Neural cell (in vitro differentiated cells): ENCODE measurements around the gene GNRH2. TPM values are rescaled to one million over a fixed set of nuclear protein-coding genes. Genes with fewer than 3 reads are reported as not detected.

Experiments used
- H2AFZ ChIP-seq: fragments of 200-600, 300-800 bp; sonication (generic), shearing (Covaris generic); 2 replicates; pipeline ENCODE4 v1.6.0; 2014; ENCODE audit warnings: low read depth, mild to moderate bottlenecking, antibody characterized with exemption, low read length, moderate library complexity
- H3F3A ChIP-seq: fragments of 200-600 bp; shearing (Covaris generic); 2 replicates; pipeline ENCODE4 v1.6.1; 2016; ENCODE audit warnings: mild to moderate bottlenecking, moderate library complexity, mixed read lengths, antibody characterized with exemption, low read length; ENCODE audit not compliant: insufficient read depth, poor library complexity, severe bottlenecking
- H3K27ac ChIP-seq: fragments of 200-600, 300-800 bp; sonication (generic), shearing (Covaris generic); 2 replicates; pipeline ENCODE4 v1.5.1; 2014; ENCODE audit warnings: mild to moderate bottlenecking, low read length, moderate library complexity
- H3K27me3 ChIP-seq: fragments of 300-800, 200-600 bp; sonication (generic), shearing (Covaris generic); 2 replicates; pipeline ENCODE4 v1.6.0; 2014; ENCODE audit warnings: mild to moderate bottlenecking, low read depth, low read length, moderate library complexity; ENCODE audit not compliant: insufficient read depth
- H3K36me3 ChIP-seq: fragments of 300-800, 200-600 bp; sonication (generic), shearing (Covaris generic); 2 replicates; pipeline ENCODE4 v1.5.1; 2014; ENCODE audit warnings: mild to moderate bottlenecking, antibody characterized with exemption, low read length, moderate library complexity; ENCODE audit not compliant: insufficient read depth
- H3K4me2 ChIP-seq: fragments of 300-800, 200-600 bp; sonication (generic), shearing (Covaris generic); 2 replicates; pipeline ENCODE4 v1.6.0; 2014; ENCODE audit warnings: mild to moderate bottlenecking, low read length
- H3K4me3 ChIP-seq: fragments of 300-800, 200-600 bp; sonication (generic), shearing (Covaris generic); 2 replicates; pipeline ENCODE4 v1.5.1; 2014; ENCODE audit warnings: mild to moderate bottlenecking, low read length, moderate library complexity
- H3K79me2 ChIP-seq: fragments of 200-600 bp; shearing (Covaris generic); replicated peaks from 2 replicates; pipeline ENCODE4 v1.6.0; 2014; ENCODE audit warnings: mild to moderate bottlenecking, low read length, moderate library complexity; ENCODE audit not compliant: insufficient read depth
- H3K9ac ChIP-seq: fragments of 300-800, 200-600 bp; sonication (generic), shearing (Covaris generic); 2 replicates; pipeline ENCODE4 v1.6.1; 2016; ENCODE audit warnings: mild to moderate bottlenecking, low read length, mixed read lengths
- H3K9me2 ChIP-seq: fragments of 200-600 bp; shearing (Covaris generic); 2 replicates; pipeline ENCODE4 v1.6.1; 2016; ENCODE audit warnings: mild to moderate bottlenecking, low read length, mixed read lengths; ENCODE audit not compliant: insufficient read depth
- H3K9me3 ChIP-seq: fragments of 200-600, 300-800 bp; sonication (generic), shearing (Covaris generic); 2 replicates; pipeline ENCODE4 v1.6.1; 2016; ENCODE audit warnings: mild to moderate bottlenecking, mixed run types, low read length, moderate library complexity, mixed read lengths
- H4K20me1 ChIP-seq: fragments of 200-600 bp; shearing (Covaris generic); 2 replicates; pipeline ENCODE4 v1.6.1; 2016; ENCODE audit warnings: mild to moderate bottlenecking, mixed run types; ENCODE audit not compliant: insufficient read depth
- CTCF ChIP-seq: fragments of 450-650 bp; IDR thresholded peaks from 2 replicates; pipeline ENCODE4 v1.5.1; 2014; ENCODE audit warnings: antibody characterized with exemption, mild to moderate bottlenecking, moderate library complexity; ENCODE audit not compliant: poor library complexity, severe bottlenecking
- EP300 ChIP-seq: fragments of 450-650 bp; conservative IDR thresholded peaks from 2 replicates; pipeline ENCODE4 v1.6.1; 2014; ENCODE audit warnings: antibody characterized with exemption, mild to moderate bottlenecking, moderate library complexity; ENCODE audit not compliant: poor library complexity, severe bottlenecking
- EZH2 ChIP-seq: fragments of 200-600, 300-800 bp; shearing (Covaris generic), sonication (generic); IDR thresholded peaks from 2 replicates; pipeline ENCODE4 v1.6.1; 2014; ENCODE audit warnings: antibody characterized with exemption, low read length, borderline replicate concordance, mild to moderate bottlenecking; ENCODE audit not compliant: insufficient read depth, poor library complexity, severe bottlenecking
- MXI1 ChIP-seq: fragments of 450-650 bp; conservative IDR thresholded peaks from 2 replicates; pipeline ENCODE4 v1.6.1; 2014; ENCODE audit warnings: antibody characterized with exemption, mild to moderate bottlenecking; ENCODE audit not compliant: poor library complexity, severe bottlenecking
- POLR2AphosphoS5 ChIP-seq: IDR thresholded peaks from 2 replicates; pipeline ENCODE4 v1.6.1; 2012
- RAD21 ChIP-seq: fragments of 450-650 bp; conservative IDR thresholded peaks from 2 replicates; pipeline ENCODE4 v1.6.1; 2014; ENCODE audit warnings: antibody characterized with exemption, mild to moderate bottlenecking, moderate library complexity
- SMC3 ChIP-seq: fragments of 450-650 bp; conservative IDR thresholded peaks from 2 replicates; pipeline ENCODE4 v1.6.1; 2014; ENCODE audit warnings: antibody characterized with exemption, mild to moderate bottlenecking, moderate library complexity; ENCODE audit not compliant: poor library complexity
- TAF1 ChIP-seq: IDR thresholded peaks from 2 replicates; pipeline ENCODE4 v1.6.1; 2012; ENCODE audit warnings: low read depth
- polyA plus RNA-seq: library from polyadenylated mRNA; depleted of rRNA; stranded (reverse); fragments of >200 nt; gene quantifications from 2 replicates; pipeline ENCODE4 v1.2.3, GENCODE V29; 2014
- TF ChIP-seq, protein P1 (sequence below): IDR thresholded peaks from 2 replicates; pipeline ENCODE4 v1.6.1; 2012; ENCODE audit warnings: borderline replicate concordance

The GNRH2 gene
- polyA plus RNA-seq, 1 donor from 2014 or later = 1.9 TPM

DNA sequence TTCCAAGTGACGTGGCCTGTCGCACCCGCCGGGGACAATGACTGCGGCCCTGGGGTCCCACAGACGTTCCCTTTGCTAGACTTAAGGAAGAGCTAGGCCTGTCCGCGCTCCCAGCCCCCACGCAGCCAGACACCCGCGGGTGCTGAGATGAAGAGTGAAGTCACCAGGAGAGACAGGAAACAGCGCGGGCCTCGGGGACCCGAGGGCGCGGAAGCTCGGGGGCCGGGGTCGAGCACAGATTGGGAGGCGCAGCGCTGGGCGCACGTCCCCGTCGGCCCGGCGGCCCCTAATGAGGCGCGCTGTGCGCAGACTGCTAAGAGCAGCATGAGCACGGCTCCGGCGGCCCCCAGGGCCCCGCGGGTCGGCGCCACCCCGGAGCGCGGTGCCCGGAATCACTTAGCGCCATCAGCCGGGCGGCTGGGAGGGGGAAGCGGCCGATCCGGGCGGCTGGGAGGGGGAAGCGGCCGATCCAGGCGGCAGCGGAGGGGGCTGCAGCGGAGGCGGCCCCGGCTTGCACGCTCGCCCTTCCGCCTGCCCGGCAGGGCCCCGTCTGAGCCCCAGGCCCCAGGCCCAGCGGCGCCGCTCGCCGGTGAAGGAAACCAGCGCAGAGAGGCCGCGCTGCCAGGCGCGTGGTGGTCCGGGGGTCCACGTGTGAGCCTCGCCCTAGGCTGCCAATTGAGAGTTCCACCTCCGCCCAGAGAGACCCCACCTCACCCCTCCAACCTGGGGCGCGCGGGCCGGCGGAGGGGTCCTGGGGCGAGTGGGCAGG, 49.4 kb downstream of the GNRH2 start:
- Histone ChIP-seq H3K36me3 (no peaks in the 10 kb centered on the region), H3K4me3 (no peak overlapping the region), H3K9me3 (no peaks in the 10 kb centered on the region), H3K9me2 (no peaks in the 10 kb centered on the region), H3K9ac (no peak overlapping the region), H4K20me1 (no peaks in the 10 kb centered on the region), H3K4me2 (no peak overlapping the region), H3K79me2 (no peaks in the 10 kb centered on the region), H3F3A (no peaks in the 10 kb centered on the region), H3K27ac (no peak overlapping the region), H2AFZ (no peak overlapping the region), H3K27me3 (peaks cover 12% of the 10 kb centered on the region)
- TF ChIP-seq, protein P1, sequence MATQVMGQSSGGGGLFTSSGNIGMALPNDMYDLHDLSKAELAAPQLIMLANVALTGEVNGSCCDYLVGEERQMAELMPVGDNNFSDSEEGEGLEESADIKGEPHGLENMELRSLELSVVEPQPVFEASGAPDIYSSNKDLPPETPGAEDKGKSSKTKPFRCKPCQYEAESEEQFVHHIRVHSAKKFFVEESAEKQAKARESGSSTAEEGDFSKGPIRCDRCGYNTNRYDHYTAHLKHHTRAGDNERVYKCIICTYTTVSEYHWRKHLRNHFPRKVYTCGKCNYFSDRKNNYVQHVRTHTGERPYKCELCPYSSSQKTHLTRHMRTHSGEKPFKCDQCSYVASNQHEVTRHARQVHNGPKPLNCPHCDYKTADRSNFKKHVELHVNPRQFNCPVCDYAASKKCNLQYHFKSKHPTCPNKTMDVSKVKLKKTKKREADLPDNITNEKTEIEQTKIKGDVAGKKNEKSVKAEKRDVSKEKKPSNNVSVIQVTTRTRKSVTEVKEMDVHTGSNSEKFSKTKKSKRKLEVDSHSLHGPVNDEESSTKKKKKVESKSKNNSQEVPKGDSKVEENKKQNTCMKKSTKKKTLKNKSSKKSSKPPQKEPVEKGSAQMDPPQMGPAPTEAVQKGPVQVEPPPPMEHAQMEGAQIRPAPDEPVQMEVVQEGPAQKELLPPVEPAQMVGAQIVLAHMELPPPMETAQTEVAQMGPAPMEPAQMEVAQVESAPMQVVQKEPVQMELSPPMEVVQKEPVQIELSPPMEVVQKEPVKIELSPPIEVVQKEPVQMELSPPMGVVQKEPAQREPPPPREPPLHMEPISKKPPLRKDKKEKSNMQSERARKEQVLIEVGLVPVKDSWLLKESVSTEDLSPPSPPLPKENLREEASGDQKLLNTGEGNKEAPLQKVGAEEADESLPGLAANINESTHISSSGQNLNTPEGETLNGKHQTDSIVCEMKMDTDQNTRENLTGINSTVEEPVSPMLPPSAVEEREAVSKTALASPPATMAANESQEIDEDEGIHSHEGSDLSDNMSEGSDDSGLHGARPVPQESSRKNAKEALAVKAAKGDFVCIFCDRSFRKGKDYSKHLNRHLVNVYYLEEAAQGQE = no peak
- TF ChIP-seq SMC3 (no peak), EP300 (no peak), RAD21 (no peak), TAF1 (no peak), EZH2 (no peak), POLR2AphosphoS5 (no peak), CTCF (no peak), MXI1 (no peak)

GRCh38 chr20:3093861-3094361, 50.5 kb downstream of the GNRH2 start:
- H3K9me2 ChIP-seq = no peaks in the 10 kb centered on the region
- peaks cover 12% of the 10 kb centered on the region for H3K27me3 ChIP-seq
- H4K20me1 ChIP-seq = no peaks in the 10 kb centered on the region
- H3K9me3 ChIP-seq = no peaks in the 10 kb centered on the region
- TF ChIP-seq, protein P1 = no peak
- TF ChIP-seq EP300 (no peak), RAD21 (no peak), CTCF (no peak), EZH2 (no peak), SMC3 (no peak), TAF1 (no peak), MXI1 (no peak), POLR2AphosphoS5 (no peak)
- no peaks in the 10 kb centered on the region for H3F3A ChIP-seq
- H3K27ac ChIP-seq = no peak overlapping the region
- no peaks in the 10 kb centered on the region for H3K79me2 ChIP-seq
- no peak overlapping the region for H3K9ac ChIP-seq
- H3K36me3 ChIP-seq = no peaks in the 10 kb centered on the region
- no peak overlapping the region for H3K4me3 ChIP-seq
- no peak overlapping the region for H3K4me2 ChIP-seq
- H2AFZ ChIP-seq = no peak overlapping the region
